ENCODE data around the gene WNT1. TPM values are rescaled to one million over a fixed set of nuclear protein-coding genes. Genes with fewer than 3 reads are reported as not detected.

The WNT1 gene
- total and polyA plus RNA-seq, 8 donors = not detected

GRCh38 chr12:48969833-48970701 lies 8.1 kb upstream of the WNT1 start:
- H3K9me3 ChIP-seq = no peaks in the 10 kb centered on the region
- H3K27me3 ChIP-seq = peaks cover 0 to 9% (median 3%) of the 10 kb centered on the region in 4 donors
- no peaks in the 10 kb centered on the region for H3K4me1 ChIP-seq
- intact Hi-C loops (cut with DNase I) = no loop called here
- H3K36me3 ChIP-seq = no peaks in the 10 kb centered on the region
- H3K27ac ChIP-seq = no peak overlapping the region
- FAIRE-seq (no peak), ATAC-seq (peak in 3 of 4 donors; percentile 20 to 46 (median 35)), DNase-seq (peak in 1 of 6 donors; percentile 62)
- 28 to 29% methylated on average over 70 to 77 of the region's 77 CpGs for WGBS, 2 donors
- no peak overlapping the region for H3K4me3 ChIP-seq
- no peak for TF ChIP-seq CTCF (IDR thresholded peaks at IDR 0.05)

- peak overlapping the region in 1 of 4 donors; percentile 30 for H3K4me3 ChIP-seq
- peaks cover 0 to 9% (median 3%) of the 10 kb centered on the region in 4 donors for H3K27me3 ChIP-seq
- TF ChIP-seq CTCF (IDR thresholded peaks at IDR 0.05) = no peak
- H3K27ac ChIP-seq = no peak overlapping the region
- H3K9me3 ChIP-seq = no peaks in the 10 kb centered on the region
- no peak for DNase-seq
- FAIRE-seq = no peak
- no peak for ATAC-seq
- no peaks in the 10 kb centered on the region for H3K4me1 ChIP-seq
- 37 to 49% methylated on average over 9 to 10 of the region's 10 CpGs for WGBS, 2 donors
- intact Hi-C loops (cut with DNase I) = no loop called here
- H3K36me3 ChIP-seq = no peaks in the 10 kb centered on the region
These were observed 7.3 kb upstream of the WNT1 start for GRCh38 chr12:48970702-48971334.

GRCh38 chr12:48972213-48972951 lies 5.7 kb upstream of the WNT1 start:
- Histone ChIP-seq H3K9me3 (no peaks in the 10 kb centered on the region), H3K27ac (no peak overlapping the region), H3K27me3 (peaks cover 0 to 15% (median 3%) of the 10 kb centered on the region in 4 donors), H3K4me3 (no peak overlapping the region), H3K36me3 (no peaks in the 10 kb centered on the region), H3K4me1 (no peaks in the 10 kb centered on the region)
- WGBS, 2 donors = 13 to 16% methylated on average over 23 of the region's 23 CpGs
- DNase-seq = no peak
- no peak for TF ChIP-seq CTCF (IDR thresholded peaks at IDR 0.05)
- no peak for ATAC-seq
- no peak for FAIRE-seq
- intact Hi-C loops (cut with DNase I) = no loop called here

GRCh38 chr12:48972952-48973483 lies 5.1 kb upstream of the WNT1 start:
- ATAC-seq (no peak), FAIRE-seq (no peak), DNase-seq (no peak)
- Histone ChIP-seq H3K27me3 (peaks cover 0 to 16% (median 3%) of the 10 kb centered on the region in 4 donors), H3K9me3 (no peaks in the 10 kb centered on the region), H3K4me3 (no peak overlapping the region), H3K4me1 (peaks cover 0 to under 1% (median 0%) of the 10 kb centered on the region in 3 donors), H3K36me3 (no peaks in the 10 kb centered on the region), H3K27ac (no peak overlapping the region)
- WGBS, 2 donors = 16 to 18% methylated on average over 3 of the region's 3 CpGs
- TF ChIP-seq CTCF (IDR thresholded peaks at IDR 0.05) = no peak
- intact Hi-C loops (cut with DNase I) = no loop called here

Measured in pancreas (tissue), 10 donors.